Duodenal mucosa (tissue), 2 donors: Measurements from ENCODE around the gene KDM6B.
"Not testable (repeated sequence)": the region's sequence is repeated elsewhere in the genome, so short reads cannot be mapped to it uniquely, and the experiment has no call there.

Experiments
- H3K27ac ChIP-seq: one replicate; pipeline ENCODE4 v1.7.0; 2013; ENCODE audit warnings: low read depth, low read length
- H3K27me3 ChIP-seq, 2 donors: one replicate each; pipeline ENCODE4 v1.7.0; 2013; ENCODE audit warnings: low read length in 2 of 2, control low read depth in 1 of 2; ENCODE audit not compliant: insufficient read depth in 2 of 2, control insufficient read depth in 1 of 2
- H3K36me3 ChIP-seq, 2 donors: one replicate each; pipeline ENCODE4 v1.7.0; 2013; ENCODE audit warnings: low read length in 2 of 2, control low read depth in 1 of 2; ENCODE audit not compliant: insufficient read depth in 2 of 2, control insufficient read depth in 1 of 2
- H3K4me1 ChIP-seq, 2 donors: one replicate each; pipeline ENCODE4 v1.7.0; 2013; ENCODE audit warnings: low read length in 2 of 2, control low read depth in 1 of 2; ENCODE audit not compliant: insufficient read depth in 2 of 2, control insufficient read depth in 1 of 2
- H3K4me3 ChIP-seq, 2 donors: one replicate each; pipeline ENCODE4 v1.7.0; 2013; ENCODE audit warnings: low read length in 2 of 2, low read depth in 1 of 2
- H3K9ac ChIP-seq, 2 donors: one replicate each; pipeline ENCODE4 v1.7.0; 2013; ENCODE audit warnings: low read length in 2 of 2, low read depth in 1 of 2
- H3K9me3 ChIP-seq, 2 donors: one replicate each; pipeline ENCODE4 v1.7.0; 2013; ENCODE audit warnings: low read length in 2 of 2, control low read depth in 1 of 2; ENCODE audit not compliant: control insufficient read depth in 1 of 2

The KDM6B gene

DNA sequence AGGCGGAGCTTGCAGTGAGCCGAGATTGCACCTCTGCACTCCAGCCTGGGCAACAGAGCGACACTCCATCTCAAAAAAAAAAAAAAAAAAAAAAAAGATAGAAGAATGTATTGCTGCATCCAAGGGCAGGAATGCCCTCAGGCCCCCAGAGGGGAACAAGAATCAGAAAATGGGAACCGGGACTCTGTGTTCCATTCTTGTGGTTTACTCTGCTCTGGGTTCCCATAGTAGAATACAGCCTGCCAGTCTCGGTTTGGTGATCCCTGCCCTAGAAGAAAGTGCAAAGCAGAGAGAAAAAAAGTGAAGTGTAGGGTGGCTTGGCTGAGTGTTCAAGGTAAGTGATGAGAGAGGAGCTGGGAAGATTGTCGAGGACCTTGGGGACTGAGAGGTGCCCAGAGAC lies 27.4 kb upstream of the KDM6B start:
- no peak overlapping the region for H3K4me3 ChIP-seq
- H3K36me3 ChIP-seq, result no peaks in the 10 kb centered on the region
- H3K9me3 ChIP-seq, result no peaks in the 10 kb centered on the region
- no peak overlapping the region for H3K9ac ChIP-seq
- no peak overlapping the region for H3K27ac ChIP-seq
- H3K27me3 ChIP-seq, result no peaks in the 10 kb centered on the region
- no peaks in the 10 kb centered on the region for H3K4me1 ChIP-seq

DNA sequence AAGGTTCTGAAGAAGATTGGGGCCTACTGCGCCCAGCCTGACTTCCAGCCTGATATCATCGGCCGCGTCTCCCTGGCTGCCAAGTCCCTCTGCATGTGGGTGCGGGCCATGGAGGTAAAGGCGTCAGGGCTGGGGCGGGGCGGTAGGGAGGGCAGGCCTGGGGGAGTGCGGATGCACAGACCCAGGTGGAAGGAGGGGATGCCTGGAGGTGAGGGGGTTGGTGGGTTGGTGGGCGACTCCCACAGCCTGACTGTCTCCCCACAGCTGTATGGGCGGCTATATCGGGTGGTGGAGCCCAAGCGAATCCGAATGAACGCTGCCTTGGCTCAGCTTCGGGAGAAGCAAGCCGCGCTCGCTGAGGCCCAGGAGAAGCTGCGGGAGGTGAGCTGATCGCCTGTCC lies 26.8 kb upstream of the KDM6B start:
- H3K27me3 ChIP-seq, result no peaks in the 10 kb centered on the region
- H3K36me3 ChIP-seq, result no peaks in the 10 kb centered on the region
- no peak overlapping the region for H3K27ac ChIP-seq
- H3K4me1 ChIP-seq, result no peaks in the 10 kb centered on the region
- no peak overlapping the region for H3K9ac ChIP-seq
- H3K4me3 ChIP-seq, result no peak overlapping the region
- H3K9me3 ChIP-seq, result no peaks in the 10 kb centered on the region

DNA sequence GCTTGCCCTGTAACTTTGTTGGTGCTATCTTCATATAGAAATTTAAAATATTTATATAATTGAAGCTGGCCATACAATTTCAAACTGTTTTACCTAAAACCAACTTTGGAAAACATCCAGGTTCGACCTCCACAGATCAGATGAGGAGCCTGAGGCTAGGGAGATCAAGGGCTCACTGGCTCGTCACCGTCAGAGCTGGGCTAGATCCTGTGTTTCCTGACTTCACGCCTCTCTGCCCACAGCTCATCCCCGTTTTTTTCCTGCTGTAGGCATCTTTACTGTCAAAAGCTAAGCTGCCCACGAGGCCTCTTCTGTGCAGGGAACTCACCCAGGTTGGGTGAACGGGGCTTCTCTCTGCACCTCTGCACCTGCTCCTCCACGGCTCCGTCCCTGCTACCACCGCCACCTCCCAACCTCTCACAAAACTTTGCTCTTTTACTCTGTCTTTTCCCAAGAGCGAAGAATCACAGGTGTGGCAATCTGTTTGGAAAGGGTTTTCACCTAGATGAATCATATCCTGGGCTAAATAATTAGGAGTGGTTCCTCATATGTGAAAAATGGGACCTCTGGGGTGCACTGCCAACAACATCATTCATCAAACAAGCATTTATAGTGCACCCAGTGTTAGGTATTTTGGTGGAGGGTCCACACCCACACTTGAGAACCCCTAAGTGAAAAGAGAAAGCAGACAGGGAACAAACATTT lies 24.8 kb upstream of the KDM6B start:
- Histone ChIP-seq H3K27me3 (no peaks in the 10 kb centered on the region), H3K9ac (no peak overlapping the region), H3K27ac (no peak overlapping the region), H3K9me3 (no peaks in the 10 kb centered on the region), H3K4me1 (no peaks in the 10 kb centered on the region), H3K36me3 (no peaks in the 10 kb centered on the region), H3K4me3 (no peak overlapping the region)

DNA sequence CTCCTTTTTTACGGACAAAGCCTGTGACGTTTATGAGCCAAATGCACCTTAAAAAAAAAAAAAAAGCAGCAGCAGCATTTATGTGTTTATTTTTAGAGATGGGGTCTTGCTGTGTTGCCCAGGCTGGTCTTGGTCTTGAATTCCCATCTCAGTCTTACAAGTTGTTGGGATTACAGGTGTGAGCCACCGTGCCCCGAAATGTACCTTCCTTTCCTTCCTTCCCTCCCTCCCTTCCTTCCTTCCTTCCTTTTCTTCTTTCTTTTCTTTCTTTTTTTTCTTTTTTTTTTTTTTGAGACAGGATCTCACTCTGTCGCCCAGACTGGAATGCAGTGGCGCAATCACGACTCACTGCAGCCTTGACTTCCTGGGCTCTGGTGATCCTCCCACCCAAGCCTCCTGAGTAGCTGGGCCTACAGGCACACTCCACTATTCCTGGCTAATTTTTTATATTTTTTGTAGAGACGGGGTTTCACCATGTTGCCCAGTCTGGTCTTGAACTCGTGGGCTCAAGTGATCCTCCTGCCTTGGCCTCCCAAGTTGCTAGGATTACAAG lies 24.1 kb upstream of the KDM6B start:
- not testable (repeated sequence) for H3K27me3 ChIP-seq, H3K9ac ChIP-seq, H3K4me1 ChIP-seq, H3K9me3 ChIP-seq, H3K27ac ChIP-seq, H3K36me3 ChIP-seq, H3K4me3 ChIP-seq

DNA sequence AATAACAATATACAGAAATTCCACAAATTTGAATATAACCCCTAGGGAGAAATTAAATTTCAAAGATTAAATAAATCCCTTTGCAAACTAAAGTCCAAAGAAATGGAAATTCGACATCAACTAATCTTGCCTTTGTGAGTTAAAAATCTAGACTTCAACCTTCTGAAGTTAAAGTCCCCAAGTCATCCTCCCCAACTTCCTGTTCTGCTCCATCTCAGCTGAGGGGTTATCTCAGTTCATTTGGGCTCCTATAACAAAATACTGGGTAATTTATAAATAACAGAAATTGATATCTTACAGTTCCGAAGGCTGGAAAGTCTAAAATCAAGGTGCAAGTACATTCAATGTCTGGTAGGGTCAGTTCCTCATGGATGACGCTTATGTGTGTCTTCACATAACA lies 22.8 kb upstream of the KDM6B start:
- Histone ChIP-seq H3K27me3 (no peaks in the 10 kb centered on the region), H3K27ac (no peak overlapping the region), H3K4me1 (no peaks in the 10 kb centered on the region), H3K9me3 (no peaks in the 10 kb centered on the region), H3K4me3 (no peak overlapping the region), H3K9ac (no peak overlapping the region), H3K36me3 (no peaks in the 10 kb centered on the region)

DNA sequence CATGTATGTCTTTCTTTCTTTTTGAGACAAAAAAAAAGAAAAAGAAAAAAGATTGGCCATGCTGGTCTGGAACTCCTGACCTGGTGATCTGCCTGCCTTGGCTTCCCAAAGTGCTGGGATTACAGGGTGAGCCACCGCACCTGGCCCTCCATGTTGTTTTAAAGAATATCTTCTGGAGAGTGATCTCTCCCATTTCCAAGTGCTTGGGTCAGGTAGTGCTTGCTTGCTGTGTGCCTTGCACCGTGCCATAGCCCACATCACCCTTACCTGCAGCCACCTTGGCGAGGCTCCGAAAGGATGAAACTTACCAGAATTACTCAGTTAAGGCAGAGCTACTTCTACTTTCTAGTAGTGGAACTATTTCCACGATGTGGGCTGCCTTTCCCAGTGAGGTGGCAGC lies 19.0 kb upstream of the KDM6B start:
- H3K4me3 ChIP-seq, result no peak overlapping the region

DNA sequence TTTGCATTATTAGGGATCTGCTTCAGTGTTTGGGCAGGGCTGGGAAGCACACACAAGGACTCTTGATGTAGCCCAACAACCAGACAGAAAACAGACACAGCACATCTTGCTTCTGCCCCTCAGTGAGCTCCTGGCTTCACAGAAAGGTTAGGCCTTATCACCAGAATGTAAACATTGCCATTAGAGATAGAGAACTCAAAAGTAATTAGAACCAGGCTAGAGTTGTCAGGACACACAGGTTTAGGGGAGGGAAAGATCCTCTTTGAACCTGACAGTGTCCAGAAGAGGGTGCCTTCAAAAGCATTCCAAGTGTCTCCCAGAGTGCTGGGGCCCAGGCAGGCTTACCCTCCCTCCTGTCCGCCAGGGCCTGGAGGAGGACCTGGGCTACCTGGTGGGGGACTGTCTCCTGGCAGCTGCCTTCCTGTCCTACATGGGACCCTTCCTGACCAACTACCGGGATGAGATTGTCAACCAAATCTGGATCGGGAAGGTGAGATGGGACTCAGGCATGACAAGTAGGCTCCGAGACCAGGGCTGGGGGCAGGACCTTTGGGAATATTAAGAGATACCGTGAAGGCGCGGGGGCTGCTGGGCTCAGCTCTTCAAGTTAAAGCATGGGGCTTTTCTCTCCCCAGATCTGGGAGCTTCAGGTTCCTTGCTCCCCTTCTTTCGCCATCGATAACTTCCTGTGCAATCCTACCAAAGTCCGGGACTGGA lies 16.9 kb upstream of the KDM6B start:
- no peaks in the 10 kb centered on the region for H3K36me3 ChIP-seq
- no peak overlapping the region for H3K4me3 ChIP-seq
- no peak overlapping the region for H3K9ac ChIP-seq
- H3K27me3 ChIP-seq, result no peaks in the 10 kb centered on the region
- no peak overlapping the region for H3K27ac ChIP-seq
- no peaks in the 10 kb centered on the region for H3K4me1 ChIP-seq
- no peaks in the 10 kb centered on the region for H3K9me3 ChIP-seq

More for the DNA sequence above, 19.0 kb upstream of the KDM6B start:
- Histone ChIP-seq H3K4me1 (no peaks in the 10 kb centered on the region), H3K9me3 (no peaks in the 10 kb centered on the region), H3K27ac (no peak overlapping the region), H3K9ac (no peak overlapping the region), H3K27me3 (no peaks in the 10 kb centered on the region), H3K36me3 (no peaks in the 10 kb centered on the region)

DNA sequence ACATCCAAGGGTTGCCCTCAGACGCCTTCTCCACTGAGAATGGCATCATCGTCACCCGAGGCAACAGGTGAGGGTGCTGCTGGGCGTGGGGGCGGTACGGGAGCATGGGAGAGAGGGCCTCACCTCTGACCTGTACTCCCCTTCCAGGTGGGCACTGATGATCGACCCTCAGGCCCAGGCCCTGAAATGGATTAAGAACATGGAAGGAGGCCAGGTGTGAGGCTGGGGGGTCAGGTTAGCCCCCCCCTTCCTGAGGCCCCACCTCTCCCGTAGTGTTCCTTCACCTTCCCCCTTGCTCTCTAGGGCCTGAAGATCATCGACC lies 16.4 kb upstream of the KDM6B start:
- Histone ChIP-seq H3K27ac (no peak overlapping the region), H3K36me3 (no peaks in the 10 kb centered on the region), H3K9ac (no peak overlapping the region), H3K9me3 (no peaks in the 10 kb centered on the region), H3K4me1 (no peaks in the 10 kb centered on the region), H3K27me3 (no peaks in the 10 kb centered on the region), H3K4me3 (no peak overlapping the region)

DNA sequence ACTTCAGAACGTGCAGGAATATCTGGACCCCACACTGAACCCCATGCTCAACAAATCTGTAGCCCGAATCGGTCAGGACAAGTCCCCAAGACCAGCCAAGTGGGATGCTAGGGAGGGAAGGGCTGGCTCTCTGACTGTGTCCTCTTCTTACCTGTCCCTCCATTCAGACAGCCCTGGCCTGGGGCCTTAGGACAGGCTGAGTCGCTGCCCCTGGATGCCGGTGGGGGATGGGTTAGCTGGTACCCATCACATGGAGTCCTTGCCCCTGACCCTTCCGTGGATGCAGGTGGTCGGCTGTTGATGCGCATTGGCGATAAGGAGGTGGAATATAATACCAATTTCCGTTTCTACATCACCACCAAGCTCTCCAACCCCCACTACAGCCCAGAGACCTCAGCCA lies 16.0 kb upstream of the KDM6B start:
- no peaks in the 10 kb centered on the region for H3K4me1 ChIP-seq
- H3K4me3 ChIP-seq, result no peak overlapping the region
- H3K27ac ChIP-seq, result no peak overlapping the region
- no peaks in the 10 kb centered on the region for H3K27me3 ChIP-seq
- H3K9ac ChIP-seq, result no peak overlapping the region
- no peaks in the 10 kb centered on the region for H3K9me3 ChIP-seq
- no peaks in the 10 kb centered on the region for H3K36me3 ChIP-seq

DNA sequence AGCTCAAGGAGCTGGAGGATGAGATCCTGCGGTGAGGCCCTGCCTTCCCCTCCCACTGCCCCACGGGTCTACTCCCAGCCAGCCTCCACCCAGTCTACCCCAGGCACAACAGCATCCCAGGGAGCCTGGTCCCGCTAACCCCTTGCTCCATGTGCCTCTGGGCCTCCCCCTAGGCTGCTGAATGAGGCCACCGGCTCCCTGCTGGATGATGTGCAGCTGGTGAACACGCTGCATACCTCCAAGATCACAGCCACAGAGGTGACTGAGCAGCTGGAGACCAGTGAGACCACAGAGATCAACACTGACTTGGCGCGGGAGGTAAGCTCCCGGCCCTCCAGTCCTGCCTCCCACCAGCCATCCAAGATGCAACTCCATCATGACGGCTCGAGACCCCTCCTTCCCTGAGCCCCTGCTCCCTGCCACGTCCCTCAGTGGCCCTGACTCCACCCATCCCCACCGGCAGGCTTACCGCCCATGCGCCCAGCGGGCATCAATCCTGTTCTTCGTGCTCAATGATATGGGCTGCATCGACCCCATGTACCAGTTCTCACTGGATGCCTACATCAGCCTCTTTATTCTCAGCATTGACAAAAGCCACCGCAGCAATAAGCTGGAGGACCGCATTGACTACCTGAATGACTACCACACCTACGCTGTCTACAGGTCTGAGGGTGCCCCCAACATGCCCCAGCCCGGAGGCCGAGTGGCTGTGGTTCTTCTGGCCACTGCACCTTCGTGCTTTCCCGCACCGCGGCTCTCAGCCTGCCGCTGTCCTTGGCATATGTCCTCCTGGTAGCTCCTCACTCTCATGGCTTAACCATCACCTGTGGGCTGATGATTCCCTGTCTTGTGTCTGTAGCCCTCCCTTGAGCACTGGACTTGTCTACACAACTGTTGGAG lies 15.0 kb upstream of the KDM6B start:
- Histone ChIP-seq H3K27me3 (peaks cover 0 to 4% of the 10 kb centered on the region in 2 donors), H3K9me3 (no peaks in the 10 kb centered on the region), H3K27ac (no peak overlapping the region), H3K36me3 (no peaks in the 10 kb centered on the region), H3K4me3 (no peak overlapping the region), H3K4me1 (no peaks in the 10 kb centered on the region), H3K9ac (no peak overlapping the region)
